HG03039 (cell line): ENCODE data around the gene FKBP1A.
A peak's percentile ranks its signal among the peaks of the same experiment; 100 is the strongest.

Experiments
- ATAC-seq: cut with Tn5 transposase; IDR thresholded peaks from one replicate; pipeline ENCODE4 v1.9.1; 2021; ENCODE audit warnings: mild to moderate bottlenecking, moderate library complexity; ENCODE audit not compliant: unreplicated experiment

FKBP1A gene

GRCh38 chr20:1392693-1393506, at the start of gene FKBP1A:
TSS of gene FKBP1A (minus strand) at chr20:1393054. CDS start at chr20:1392998, 56 bp downstream.
- peak; percentile 88 for ATAC-seq

DNA sequence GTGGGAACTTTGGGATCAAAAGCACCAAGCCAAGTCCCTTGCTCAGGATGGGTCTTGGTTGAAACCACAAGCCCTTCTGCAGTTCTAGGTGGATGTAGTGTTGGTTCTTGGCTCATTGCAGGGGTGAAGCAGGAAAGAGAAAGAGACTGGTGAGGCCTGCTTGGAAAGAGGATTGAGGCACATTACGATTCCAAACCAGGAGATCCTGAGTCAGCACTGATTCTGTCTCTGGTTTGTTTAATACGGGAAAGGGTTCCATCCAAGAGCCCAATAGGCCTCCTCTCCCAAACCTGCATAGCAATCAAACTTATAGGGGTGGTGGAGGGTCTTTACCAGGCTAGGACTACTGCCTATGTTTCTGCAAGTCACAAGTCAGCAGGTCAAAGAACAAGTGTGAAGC, 49.5 kb upstream of the FKBP1A start:
- no peak for ATAC-seq

GRCh38 chr20:1441133-1441532, 48.3 kb upstream of the FKBP1A start:
- no peak for ATAC-seq

GRCh38 chr20:1440024-1440423, 47.2 kb upstream of the FKBP1A start:
- ATAC-seq, result no peak

DNA sequence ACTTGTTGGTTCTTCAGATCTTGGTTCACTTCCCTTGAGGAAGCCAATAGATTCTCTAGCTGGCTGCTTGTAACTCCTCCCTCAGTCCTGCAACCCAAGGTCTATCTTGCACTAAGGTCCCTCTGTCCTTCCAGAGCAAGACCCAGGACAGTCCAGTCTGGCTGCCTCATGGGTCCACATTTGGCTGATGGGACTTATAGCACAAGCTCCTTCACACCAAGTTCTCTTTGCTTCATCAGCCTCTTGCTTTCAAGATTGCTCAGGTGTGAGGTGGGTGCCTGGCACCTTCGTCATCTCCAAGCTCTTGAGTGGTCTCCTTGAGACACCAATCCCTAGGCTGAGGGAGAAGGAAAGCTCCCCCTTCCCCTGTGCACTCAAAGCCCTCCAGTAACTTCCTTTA, 45.5 kb upstream of the FKBP1A start:
- ATAC-seq, result no peak

DNA sequence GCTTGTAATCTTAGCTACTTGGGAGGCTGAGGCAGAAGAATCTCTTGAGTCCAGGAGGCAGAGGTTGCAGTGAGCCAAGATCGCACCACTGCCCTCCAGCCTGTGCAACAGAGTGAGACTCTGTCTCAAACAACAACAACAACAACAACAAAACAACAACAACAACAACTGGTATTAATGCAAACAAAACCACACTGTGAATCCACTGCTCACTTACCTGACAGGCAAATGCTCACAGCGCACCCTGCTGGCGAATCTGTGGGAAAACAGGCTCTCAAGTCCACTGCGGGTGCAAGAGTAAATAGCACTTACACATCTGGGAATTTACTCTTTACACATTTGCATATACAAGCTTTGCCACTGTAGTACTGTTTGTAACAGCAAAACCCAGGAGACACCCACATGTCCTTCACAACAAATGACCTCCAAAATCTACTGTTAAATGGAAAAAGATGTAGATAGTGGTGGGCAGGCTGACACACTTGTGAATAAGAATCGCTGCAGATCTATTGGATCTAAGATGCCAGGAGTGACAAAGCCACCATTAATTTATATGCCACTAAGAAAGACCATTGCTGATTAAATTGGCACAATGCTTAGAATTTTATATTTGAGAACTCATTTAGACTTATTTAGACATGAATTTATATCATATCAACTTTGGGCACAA, 44.5 kb upstream of the FKBP1A start:
- ATAC-seq, result no peak

DNA sequence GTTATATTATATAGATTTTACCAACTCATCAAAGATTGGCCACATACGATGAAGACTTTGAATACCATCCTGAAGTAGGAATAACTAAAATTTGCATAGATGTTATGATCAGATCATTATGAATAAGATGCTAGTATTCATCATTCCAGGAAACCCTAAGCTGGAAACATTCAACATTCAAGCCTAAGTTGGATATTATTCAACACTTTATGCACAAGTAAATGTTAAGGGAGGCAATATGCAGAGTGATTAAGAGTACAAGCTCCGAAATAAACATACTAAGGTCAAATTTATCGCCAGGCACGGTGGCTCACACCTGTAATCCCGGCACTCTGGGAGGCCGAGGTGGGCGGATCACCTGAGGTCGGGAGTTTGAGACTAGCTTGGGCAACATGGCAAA, 43.4 kb upstream of the FKBP1A start:
- ATAC-seq, result no peak

DNA sequence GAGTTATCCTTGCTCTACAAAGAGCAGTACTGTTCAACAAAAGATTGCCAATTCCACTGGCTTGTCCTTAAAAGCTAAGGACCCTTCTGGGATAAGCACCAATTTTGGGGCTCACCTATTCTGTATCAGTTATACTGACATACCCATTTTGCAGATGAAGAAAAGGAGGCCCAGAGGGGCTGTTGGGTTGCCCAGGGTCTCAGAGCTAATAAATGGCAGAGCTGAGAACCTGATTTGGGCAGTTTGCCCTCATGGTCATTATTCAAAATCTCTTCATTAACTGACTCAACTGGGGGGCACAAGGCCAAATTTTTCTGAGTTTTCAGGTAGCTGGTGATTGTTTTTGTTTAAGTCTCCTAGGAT, 42.5 kb upstream of the FKBP1A start:
- ATAC-seq, result no peak

DNA sequence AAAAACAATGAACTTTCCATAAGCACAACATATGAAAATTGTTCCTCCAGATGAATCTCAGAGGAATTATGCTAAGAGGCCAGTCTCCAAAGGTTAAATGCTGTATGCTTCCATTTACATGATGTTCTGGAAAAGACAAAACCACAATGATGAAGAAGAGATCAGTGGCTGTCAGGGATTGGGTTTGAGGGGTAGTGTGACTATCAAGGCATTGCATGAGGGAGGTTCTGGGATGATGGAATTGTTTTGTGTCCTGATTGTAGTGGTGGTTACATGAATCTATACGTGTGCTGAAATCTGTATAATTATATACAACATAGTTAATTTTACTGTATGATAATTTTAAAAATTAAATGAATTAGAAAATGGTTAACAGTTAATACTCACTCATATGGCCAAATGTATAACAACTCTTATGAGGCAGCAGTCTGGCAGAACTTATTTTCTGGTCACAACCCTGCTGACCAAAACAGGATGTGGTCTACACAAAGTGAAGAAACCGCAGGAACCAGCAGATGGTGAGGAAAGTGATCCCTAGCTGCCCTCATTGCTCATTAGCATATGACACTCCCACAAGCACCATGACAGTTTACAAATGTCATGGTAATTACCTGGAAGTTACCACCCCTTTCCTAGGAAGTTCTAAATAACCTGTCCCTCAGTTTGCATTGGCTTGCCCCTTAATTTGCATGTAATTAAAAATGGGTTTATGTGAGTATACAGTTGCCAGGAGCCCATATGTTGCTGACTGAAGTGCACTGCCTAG, 41.9 kb upstream of the FKBP1A start:
- ATAC-seq, result peak; percentile 88

DNA sequence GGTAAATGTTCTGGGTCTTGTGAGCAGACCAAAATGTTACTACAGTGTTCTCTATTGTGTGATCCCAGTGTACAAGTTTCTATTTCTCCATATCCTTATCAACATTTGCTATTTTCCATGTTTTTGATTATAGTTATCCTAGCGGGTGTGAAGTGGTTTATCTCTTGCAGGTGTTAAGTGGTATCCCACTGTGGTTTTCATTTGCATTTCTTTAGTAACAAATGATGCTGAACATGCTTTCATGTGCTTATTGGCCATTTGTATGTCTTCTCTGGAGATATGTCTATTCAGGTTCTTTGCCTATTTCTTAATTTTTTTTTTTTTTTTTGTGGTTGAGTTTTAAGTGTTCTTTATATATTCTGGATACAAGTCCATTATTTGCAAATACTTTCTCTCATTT, 38.3 kb upstream of the FKBP1A start:
- no peak for ATAC-seq

DNA sequence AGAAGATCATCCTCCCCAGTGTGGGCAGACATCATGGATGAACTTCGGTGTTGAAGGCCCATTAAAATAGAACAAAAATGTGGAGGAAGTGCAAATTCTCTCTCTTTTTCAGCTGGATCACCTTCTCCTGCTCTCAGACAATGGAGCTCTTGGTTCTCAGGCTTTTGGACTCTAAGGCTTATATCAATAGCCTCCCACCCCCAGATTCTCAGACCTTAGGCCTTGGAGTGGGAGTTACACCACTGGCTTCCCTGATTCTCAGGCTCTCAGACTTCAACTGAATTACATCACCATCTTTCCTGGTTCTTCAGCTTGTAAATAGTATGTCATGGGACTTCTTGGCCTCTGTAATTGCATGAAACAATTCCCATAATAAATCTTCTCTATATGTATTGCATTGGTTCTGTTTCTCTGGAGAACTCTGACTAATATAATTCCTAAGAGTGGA, 37.2 kb upstream of the FKBP1A start:
- ATAC-seq, result no peak

GRCh38 chr20:1429143-1429728, 36.4 kb upstream of the FKBP1A start:
- ATAC-seq, result no peak

DNA sequence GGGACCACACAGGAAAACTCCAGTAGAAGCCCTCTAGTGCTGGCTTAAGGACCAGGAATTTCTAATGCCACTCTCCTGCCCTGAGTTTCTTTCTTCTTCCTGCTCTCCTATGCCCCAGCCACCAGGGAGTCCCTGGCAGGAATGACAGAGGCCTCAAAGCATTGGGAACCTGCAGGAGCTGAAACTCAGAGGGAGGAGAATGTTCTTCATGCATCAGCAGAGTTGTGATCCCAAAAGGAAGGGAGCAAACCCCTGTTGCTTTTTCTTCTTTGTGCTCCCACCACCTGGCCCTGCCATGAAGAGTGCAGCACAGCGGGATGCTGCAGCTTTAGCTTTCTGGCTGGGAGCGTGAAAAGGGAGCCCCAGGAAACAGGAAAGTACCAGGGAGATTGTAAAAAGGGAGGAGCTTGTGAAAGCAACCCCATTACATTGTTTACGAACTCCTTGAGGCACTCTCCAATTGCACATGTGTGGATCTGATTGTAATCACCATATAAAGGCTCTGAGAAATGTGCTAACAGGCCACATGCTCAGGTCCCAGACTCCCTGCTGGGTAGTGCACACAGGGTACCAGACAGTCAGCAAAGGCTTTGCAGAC, 34.7 kb upstream of the FKBP1A start:
- no peak for ATAC-seq

- ATAC-seq, result no peak
These were observed 33.5 kb upstream of the FKBP1A start for GRCh38 chr20:1426231-1426849.

- ATAC-seq, result no peak
These were observed 31.5 kb upstream of the FKBP1A start for GRCh38 chr20:1424336-1424735.

GRCh38 chr20:1423625-1424106, 30.8 kb upstream of the FKBP1A start:
- no peak for ATAC-seq

DNA sequence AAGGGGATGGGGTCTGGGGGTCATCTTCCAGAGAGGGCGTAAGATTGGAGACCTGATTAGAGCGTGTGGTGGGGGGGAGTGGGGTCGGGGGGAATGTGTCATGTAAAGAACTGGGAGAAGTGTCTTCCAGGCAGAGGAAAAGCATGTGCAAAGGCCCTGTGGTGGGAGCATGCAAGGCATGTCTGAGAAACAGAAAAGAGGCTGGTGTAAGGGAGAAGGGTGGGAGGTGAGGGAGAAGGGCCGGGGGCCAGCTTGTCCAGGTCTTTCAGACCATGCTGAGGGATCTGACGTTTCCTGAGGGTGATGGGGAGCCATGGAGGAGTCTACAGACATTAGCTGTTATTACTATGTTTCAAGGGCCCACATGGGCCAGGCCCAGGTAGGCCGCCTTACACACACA, 30.4 kb upstream of the FKBP1A start:
- no peak for ATAC-seq

- ATAC-seq, result no peak
These were observed 29.9 kb upstream of the FKBP1A start for GRCh38 chr20:1422753-1423152.

GRCh38 chr20:1420066-1420465, 27.2 kb upstream of the FKBP1A start:
- ATAC-seq, result no peak

GRCh38 chr20:1418350-1418749, 25.5 kb upstream of the FKBP1A start:
- no peak for ATAC-seq
